RWPE2 (cell line): Measurements from ENCODE around the gene TMEM270.
"Not testable (repeated sequence)": the region's sequence is repeated elsewhere in the genome, so short reads cannot be mapped to it uniquely, and the experiment has no call there.

Experiments
- ATAC-seq: fragments of 200-7000 bp; cut with Tn5 transposase; 3 replicates; pipeline ENCODE4 v1.9.1; 2021; ENCODE audit warnings: low read depth
- DNase-seq: peaks from one replicate; pipeline ENCODE4 v3.0.0-alpha.2; 2020; ENCODE audit warnings: low spot score
- H3K27ac ChIP-seq: fragments of 450-650 bp; 2 replicates; pipeline ENCODE4 v1.5.1; 2017; ENCODE audit warnings: mild to moderate bottlenecking; ENCODE audit not compliant: poor library complexity, severe bottlenecking
- H3K27me3 ChIP-seq: fragments of 250-450 bp; sonication (Bioruptor Pico); 2 replicates; pipeline ENCODE4 v1.5.1; 2021; ENCODE audit warnings: mild to moderate bottlenecking, moderate library complexity; ENCODE audit not compliant: insufficient read depth, poor library complexity, severe bottlenecking
- H3K36me3 ChIP-seq: fragments of 250-450 bp; sonication (Bioruptor Pico); 2 replicates; pipeline ENCODE4 v1.5.1; 2020; ENCODE audit warnings: low read depth, mild to moderate bottlenecking, moderate library complexity
- H3K4me1 ChIP-seq: fragments of 250-450 bp; sonication (Bioruptor Pico); 2 replicates; pipeline ENCODE4 v1.5.1; 2021; ENCODE audit warnings: mild to moderate bottlenecking, moderate library complexity; ENCODE audit not compliant: insufficient read depth, poor library complexity, severe bottlenecking
- H3K4me3 ChIP-seq: fragments of 250-450 bp; sonication (Bioruptor Pico); 2 replicates; pipeline ENCODE4 v1.5.1; 2021; ENCODE audit warnings: mild to moderate bottlenecking, moderate library complexity; ENCODE audit not compliant: severe bottlenecking
- H3K9me3 ChIP-seq: fragments of 250-450 bp; sonication (Bioruptor Pico); 2 replicates; pipeline ENCODE4 v1.5.1; 2021; ENCODE audit warnings: mild to moderate bottlenecking, moderate library complexity; ENCODE audit not compliant: severe bottlenecking
- CTCF ChIP-seq: fragments of 450-650 bp; IDR thresholded peaks from one replicate; pipeline ENCODE4 v1.5.1; 2017; ENCODE audit warnings: mild to moderate bottlenecking, moderate library complexity; ENCODE audit not compliant: poor library complexity, severe bottlenecking

Gene TMEM270

GRCh38 chr7:73820013-73820412 lies 40.9 kb upstream of the TMEM270 start:
- Histone ChIP-seq H3K4me3 (no peak overlapping the region), H3K27me3 (no peaks in the 10 kb centered on the region), H3K27ac (no peak overlapping the region), H3K9me3 (no peaks in the 10 kb centered on the region), H3K36me3 (no peaks in the 10 kb centered on the region), H3K4me1 (peaks cover 17% of the 10 kb centered on the region)
- ATAC-seq (no peak), DNase-seq (no peak)
- no peak for TF ChIP-seq CTCF

GRCh38 chr7:73821597-73822285 lies 39.2 kb upstream of the TMEM270 start:
- DNase-seq, H3K36me3 ChIP-seq, ATAC-seq, H3K27me3 ChIP-seq, H3K9me3 ChIP-seq, H3K4me3 ChIP-seq: not testable (repeated sequence)
- peaks cover 17% of the 10 kb centered on the region for H3K4me1 ChIP-seq
- peak overlapping the region; percentile 66 for H3K27ac ChIP-seq

GRCh38 chr7:73822319-73823173 lies 38.4 kb upstream of the TMEM270 start:
- TF ChIP-seq CTCF, result no peak
- Histone ChIP-seq H3K4me3 (no peak overlapping the region), H3K27me3 (no peaks in the 10 kb centered on the region), H3K9me3 (no peaks in the 10 kb centered on the region), H3K4me1 (peaks cover 19% of the 10 kb centered on the region), H3K36me3 (no peaks in the 10 kb centered on the region), H3K27ac (peak overlapping the region; percentile 66)
- peak; percentile 96 for ATAC-seq
- DNase-seq, result peak; percentile 97

GRCh38 chr7:73823257-73823656 lies 37.7 kb upstream of the TMEM270 start:
- Histone ChIP-seq H3K4me1 (peaks cover 22% of the 10 kb centered on the region), H3K36me3 (no peaks in the 10 kb centered on the region), H3K9me3 (no peaks in the 10 kb centered on the region), H3K27ac (peak overlapping the region; percentile 66), H3K27me3 (no peaks in the 10 kb centered on the region), H3K4me3 (no peak overlapping the region)
- no peak for DNase-seq
- ATAC-seq, result no peak
- TF ChIP-seq CTCF, result no peak

GRCh38 chr7:73823873-73824592 lies 36.9 kb upstream of the TMEM270 start:
- DNase-seq (no peak), ATAC-seq (no peak)
- H3K27ac ChIP-seq, result no peak overlapping the region
- no peaks in the 10 kb centered on the region for H3K9me3 ChIP-seq
- no peak for TF ChIP-seq CTCF
- H3K4me1 ChIP-seq, result peaks cover 29% of the 10 kb centered on the region
- H3K36me3 ChIP-seq, result no peaks in the 10 kb centered on the region
- H3K4me3 ChIP-seq, result no peak overlapping the region
- no peaks in the 10 kb centered on the region for H3K27me3 ChIP-seq
